Activated B cell treated with CpG ODN at 0.5 μM for 24 hours (primary cell): ENCODE measurements around the gene PLA2R1. TPM values are rescaled to one million over a fixed set of nuclear protein-coding genes. Genes with fewer than 3 reads are reported as not detected.

Experiments
- ATAC-seq: fragments of 200-7000 bp; cut with Tn5 transposase; one replicate; pipeline ENCODE4 v1.10.0; 2021; ENCODE audit warnings: low read depth, mild to moderate bottlenecking, moderate library complexity
- CTCF ChIA-PET: fragments of 350-600 bp; sonication (Branson Sonifier 250); formaldehyde crosslinking; loops from one replicate; lab custom pipeline; 2021; ENCODE audit warnings: antibody characterized with exemption; lab: Charles Lee
- POLR2A ChIA-PET: fragments of 350-600 bp; sonication (Branson Sonifier 250); formaldehyde crosslinking; loops from one replicate; lab custom pipeline; 2021; ENCODE audit warnings: antibody characterized with exemption; lab: Charles Lee
- DNase-seq: peaks from one replicate; pipeline ENCODE4 v3.0.0; 2022
- H3K27ac Mint-ChIP-seq: one replicate; pipeline ENCODE4 v1.8.0; 2020; ENCODE audit warnings: mixed read lengths
- H3K27me3 Mint-ChIP-seq: one replicate; pipeline ENCODE4 v1.8.0; 2021; ENCODE audit warnings: mixed read lengths
- H3K36me3 Mint-ChIP-seq: one replicate; pipeline ENCODE4 v1.8.0; 2021; ENCODE audit warnings: low read depth, mixed read lengths
- H3K4me1 Mint-ChIP-seq: one replicate; pipeline ENCODE4 v1.8.0; 2021; ENCODE audit warnings: mixed read lengths
- H3K4me3 Mint-ChIP-seq: one replicate; pipeline ENCODE4 v1.8.0; 2020; ENCODE audit warnings: mild to moderate bottlenecking, mixed read lengths
- H3K9me3 Mint-ChIP-seq: one replicate; pipeline ENCODE4 v1.8.0; 2020; ENCODE audit warnings: mixed read lengths
- CTCF ChIP-seq: fragments of 200-600 bp; IDR thresholded peaks from one replicate; pipeline ENCODE4 v1.8.0; 2022; ENCODE audit warnings: antibody characterized with exemption, mild to moderate bottlenecking
- intact Hi-C: fragments of 100-400 bp; cut with micrococcal nuclease; formaldehyde crosslinking; loops from one replicate; pipeline ENCODE4 v1.15.1; 2024
- total RNA-seq: library from RNA; stranded (reverse); gene quantifications from 2 replicates; pipeline ENCODE4 v1.2.3, GENCODE V29; 2022

Gene PLA2R1
- total RNA-seq, 1 donor from 2014 or later = not detected

GRCh38 chr2:159988412-159988970 is 73.9 kb downstream of the PLA2R1 start:
- H3K9me3 Mint-ChIP-seq = no peaks in the 10 kb centered on the region
- H3K27me3 Mint-ChIP-seq = peaks cover 10% of the 10 kb centered on the region
- no peaks in the 10 kb centered on the region for H3K36me3 Mint-ChIP-seq
- POLR2A ChIA-PET = no interaction called here
- TF ChIP-seq CTCF = no peak
- ATAC-seq (no peak), DNase-seq (no peak)
- CTCF ChIA-PET = no interaction called here
- no peaks in the 10 kb centered on the region for H3K4me1 Mint-ChIP-seq
- H3K27ac Mint-ChIP-seq = no peak overlapping the region
- no peak overlapping the region for H3K4me3 Mint-ChIP-seq
- intact Hi-C loops = no loop called here

- Mint-ChIP-seq H3K4me3 (no peak overlapping the region), H3K9me3 (no peaks in the 10 kb centered on the region), H3K36me3 (no peaks in the 10 kb centered on the region), H3K27ac (no peak overlapping the region), H3K27me3 (peaks cover 10% of the 10 kb centered on the region), H3K4me1 (no peaks in the 10 kb centered on the region)
- POLR2A ChIA-PET = no interaction called here
- CTCF ChIA-PET = no interaction called here
- no peak for ATAC-seq
- intact Hi-C loops = no loop called here
- DNase-seq = no peak
- TF ChIP-seq CTCF = no peak
Measured at GRCh38 chr2:159987181-159987580, 75.2 kb downstream of the PLA2R1 start.

- Mint-ChIP-seq H3K9me3 (no peaks in the 10 kb centered on the region), H3K4me3 (no peak overlapping the region), H3K27me3 (peaks cover 7% of the 10 kb centered on the region), H3K27ac (no peak overlapping the region), H3K36me3 (no peaks in the 10 kb centered on the region), H3K4me1 (no peaks in the 10 kb centered on the region)
- ATAC-seq = no peak
- ChIA-PET CTCF (no interaction called here), POLR2A (no interaction called here)
- intact Hi-C loops = no loop called here
- no peak for DNase-seq
- TF ChIP-seq CTCF = no peak
Measured at GRCh38 chr2:159985656-159986055, 76.8 kb downstream of the PLA2R1 start.

- ChIA-PET POLR2A (no interaction called here), CTCF (interaction anchor here (1.0 kb wide), 1 partner anchor 11 kb away, joined by 3 read pairs; no protein-coding TSS in a partner anchor)
- DNase-seq (no peak), ATAC-seq (no peak)
- Mint-ChIP-seq H3K36me3 (no peaks in the 10 kb centered on the region), H3K4me3 (no peak overlapping the region), H3K4me1 (no peaks in the 10 kb centered on the region), H3K27me3 (peaks cover 7% of the 10 kb centered on the region), H3K9me3 (no peaks in the 10 kb centered on the region), H3K27ac (no peak overlapping the region)
- intact Hi-C loops = no loop called here
- no peak for TF ChIP-seq CTCF
Measured at GRCh38 chr2:159984034-159984433, 78.4 kb downstream of the PLA2R1 start.

GRCh38 chr2:159982842-159983785 is 79.3 kb downstream of the PLA2R1 start:
- ChIA-PET POLR2A (no interaction called here), CTCF (no interaction called here)
- Mint-ChIP-seq H3K27me3 (peaks cover 7% of the 10 kb centered on the region), H3K27ac (no peak overlapping the region), H3K4me3 (no peak overlapping the region), H3K4me1 (no peaks in the 10 kb centered on the region), H3K9me3 (no peaks in the 10 kb centered on the region), H3K36me3 (no peaks in the 10 kb centered on the region)
- ATAC-seq = no peak
- intact Hi-C loops = no loop called here
- DNase-seq = no peak
- no peak for TF ChIP-seq CTCF
